ENCODE results near the gene MTM1.

DNA sequence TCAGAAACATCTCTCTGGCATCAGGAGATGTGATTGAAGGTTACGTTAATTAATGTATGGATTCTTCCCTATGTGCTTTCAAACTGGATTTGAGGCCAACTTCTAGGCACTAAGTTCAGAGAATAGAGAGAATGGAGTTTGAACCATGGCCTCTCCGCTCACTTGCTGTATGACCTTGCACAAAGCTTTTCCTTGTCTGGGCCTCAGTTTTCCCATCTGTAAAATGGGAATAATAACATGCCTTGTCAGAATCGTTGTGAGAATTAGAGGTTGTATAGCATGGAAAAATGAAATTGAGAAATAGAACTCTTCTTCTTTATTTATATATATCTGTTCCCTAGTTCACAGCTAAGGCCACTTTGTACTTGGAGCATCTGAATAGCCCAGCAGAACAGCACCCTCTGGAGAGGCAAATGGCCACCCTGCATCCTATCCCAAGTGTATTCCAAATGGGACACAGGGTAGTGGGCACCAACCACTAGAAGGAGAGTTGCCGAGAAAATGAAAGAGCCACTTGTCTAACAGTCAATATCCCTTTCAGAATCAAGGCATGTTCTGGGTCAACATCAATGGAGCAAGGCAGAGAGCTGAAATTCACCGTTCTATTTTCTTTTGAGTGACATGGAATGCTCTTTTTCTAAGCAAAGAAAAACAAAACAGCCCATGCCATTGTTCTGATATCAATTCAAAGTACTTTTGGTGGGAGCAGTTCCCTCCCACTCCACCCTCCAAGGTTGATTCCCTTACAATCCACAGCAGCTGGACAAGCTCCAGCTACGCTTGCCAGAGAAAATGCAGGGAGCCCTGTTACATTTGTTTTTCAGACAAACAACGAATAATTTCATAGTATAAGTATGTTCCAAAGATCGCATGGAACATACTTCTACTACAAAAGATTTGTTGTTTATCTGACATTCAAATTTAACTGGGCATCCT lies 23.3 kb upstream of the MTM1 start:
- no peak for TF ChIP-seq BACH2 (CRISPR knock-in tag; IDR thresholded peaks at IDR 0.05; ENCODE audit: borderline replicate concordance)
- no peak for TF ChIP-seq PPARA (CRISPR knock-in tag; IDR thresholded peaks at IDR 0.05; ENCODE audit: borderline replicate concordance)
- TF ChIP-seq, protein P1, sequence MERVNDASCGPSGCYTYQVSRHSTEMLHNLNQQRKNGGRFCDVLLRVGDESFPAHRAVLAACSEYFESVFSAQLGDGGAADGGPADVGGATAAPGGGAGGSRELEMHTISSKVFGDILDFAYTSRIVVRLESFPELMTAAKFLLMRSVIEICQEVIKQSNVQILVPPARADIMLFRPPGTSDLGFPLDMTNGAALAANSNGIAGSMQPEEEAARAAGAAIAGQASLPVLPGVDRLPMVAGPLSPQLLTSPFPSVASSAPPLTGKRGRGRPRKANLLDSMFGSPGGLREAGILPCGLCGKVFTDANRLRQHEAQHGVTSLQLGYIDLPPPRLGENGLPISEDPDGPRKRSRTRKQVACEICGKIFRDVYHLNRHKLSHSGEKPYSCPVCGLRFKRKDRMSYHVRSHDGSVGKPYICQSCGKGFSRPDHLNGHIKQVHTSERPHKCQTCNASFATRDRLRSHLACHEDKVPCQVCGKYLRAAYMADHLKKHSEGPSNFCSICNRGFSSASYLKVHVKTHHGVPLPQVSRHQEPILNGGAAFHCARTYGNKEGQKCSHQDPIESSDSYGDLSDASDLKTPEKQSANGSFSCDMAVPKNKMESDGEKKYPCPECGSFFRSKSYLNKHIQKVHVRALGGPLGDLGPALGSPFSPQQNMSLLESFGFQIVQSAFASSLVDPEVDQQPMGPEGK (CRISPR knock-in tag; IDR thresholded peaks at IDR 0.05; ENCODE audit: borderline replicate concordance): no peak
- TF ChIP-seq, protein P2, sequence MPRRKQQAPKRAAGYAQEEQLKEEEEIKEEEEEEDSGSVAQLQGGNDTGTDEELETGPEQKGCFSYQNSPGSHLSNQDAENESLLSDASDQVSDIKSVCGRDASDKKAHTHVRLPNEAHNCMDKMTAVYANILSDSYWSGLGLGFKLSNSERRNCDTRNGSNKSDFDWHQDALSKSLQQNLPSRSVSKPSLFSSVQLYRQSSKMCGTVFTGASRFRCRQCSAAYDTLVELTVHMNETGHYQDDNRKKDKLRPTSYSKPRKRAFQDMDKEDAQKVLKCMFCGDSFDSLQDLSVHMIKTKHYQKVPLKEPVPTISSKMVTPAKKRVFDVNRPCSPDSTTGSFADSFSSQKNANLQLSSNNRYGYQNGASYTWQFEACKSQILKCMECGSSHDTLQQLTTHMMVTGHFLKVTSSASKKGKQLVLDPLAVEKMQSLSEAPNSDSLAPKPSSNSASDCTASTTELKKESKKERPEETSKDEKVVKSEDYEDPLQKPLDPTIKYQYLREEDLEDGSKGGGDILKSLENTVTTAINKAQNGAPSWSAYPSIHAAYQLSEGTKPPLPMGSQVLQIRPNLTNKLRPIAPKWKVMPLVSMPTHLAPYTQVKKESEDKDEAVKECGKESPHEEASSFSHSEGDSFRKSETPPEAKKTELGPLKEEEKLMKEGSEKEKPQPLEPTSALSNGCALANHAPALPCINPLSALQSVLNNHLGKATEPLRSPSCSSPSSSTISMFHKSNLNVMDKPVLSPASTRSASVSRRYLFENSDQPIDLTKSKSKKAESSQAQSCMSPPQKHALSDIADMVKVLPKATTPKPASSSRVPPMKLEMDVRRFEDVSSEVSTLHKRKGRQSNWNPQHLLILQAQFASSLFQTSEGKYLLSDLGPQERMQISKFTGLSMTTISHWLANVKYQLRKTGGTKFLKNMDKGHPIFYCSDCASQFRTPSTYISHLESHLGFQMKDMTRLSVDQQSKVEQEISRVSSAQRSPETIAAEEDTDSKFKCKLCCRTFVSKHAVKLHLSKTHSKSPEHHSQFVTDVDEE (CRISPR knock-in tag; IDR thresholded peaks at IDR 0.05): no peak
- TF ChIP-seq RARB (CRISPR knock-in tag; IDR thresholded peaks at IDR 0.05): no peak
- no peak for TF ChIP-seq ZC3H10 (CRISPR knock-in tag; IDR thresholded peaks at IDR 0.05)
- no peak for TF ChIP-seq ARNTL (CRISPR knock-in tag; IDR thresholded peaks at IDR 0.05; ENCODE audit: borderline replicate concordance, low read depth)
- TF ChIP-seq GLIS3 (CRISPR knock-in tag; IDR thresholded peaks at IDR 0.05): no peak
